ENCODE results near the gene INPP5K. TPM values are rescaled to one million over a fixed set of nuclear protein-coding genes. Genes with fewer than 3 reads are reported as not detected.

Gene INPP5K
- total and polyA plus RNA-seq, 10 donors, result 22.3 to 107 (median 51.4) TPM

GRCh38 chr17:1478418-1478817 is 38.0 kb downstream of the INPP5K start:
- H3K27ac ChIP-seq, result no peak overlapping the region
- TF ChIP-seq POLR2A (IDR thresholded peaks at IDR 0.05), result no peak
- no peak for TF ChIP-seq POLR2AphosphoS5 (IDR thresholded peaks at IDR 0.05)
- TF ChIP-seq, protein P1, sequence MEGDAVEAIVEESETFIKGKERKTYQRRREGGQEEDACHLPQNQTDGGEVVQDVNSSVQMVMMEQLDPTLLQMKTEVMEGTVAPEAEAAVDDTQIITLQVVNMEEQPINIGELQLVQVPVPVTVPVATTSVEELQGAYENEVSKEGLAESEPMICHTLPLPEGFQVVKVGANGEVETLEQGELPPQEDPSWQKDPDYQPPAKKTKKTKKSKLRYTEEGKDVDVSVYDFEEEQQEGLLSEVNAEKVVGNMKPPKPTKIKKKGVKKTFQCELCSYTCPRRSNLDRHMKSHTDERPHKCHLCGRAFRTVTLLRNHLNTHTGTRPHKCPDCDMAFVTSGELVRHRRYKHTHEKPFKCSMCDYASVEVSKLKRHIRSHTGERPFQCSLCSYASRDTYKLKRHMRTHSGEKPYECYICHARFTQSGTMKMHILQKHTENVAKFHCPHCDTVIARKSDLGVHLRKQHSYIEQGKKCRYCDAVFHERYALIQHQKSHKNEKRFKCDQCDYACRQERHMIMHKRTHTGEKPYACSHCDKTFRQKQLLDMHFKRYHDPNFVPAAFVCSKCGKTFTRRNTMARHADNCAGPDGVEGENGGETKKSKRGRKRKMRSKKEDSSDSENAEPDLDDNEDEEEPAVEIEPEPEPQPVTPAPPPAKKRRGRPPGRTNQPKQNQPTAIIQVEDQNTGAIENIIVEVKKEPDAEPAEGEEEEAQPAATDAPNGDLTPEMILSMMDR (IDR thresholded peaks at IDR 0.05 in 8 of 11, conservative IDR thresholded peaks at IDR 0.05 in 3 of 11), result no peak
- H3K4me3 ChIP-seq, result no peak overlapping the region
- intact Hi-C loops (cut with DNase I; ENCODE audit: low total_unique reads), result no loop called here
- peaks cover 0 to 97% (median 51%) of the 10 kb centered on the region in 6 donors for H3K36me3 ChIP-seq
- H3K4me1 ChIP-seq, result peaks cover 16 to 50% (median 30%) of the 10 kb centered on the region in 6 donors
- DNase-seq, result no peak
- no peaks in the 10 kb centered on the region for H3K9me3 ChIP-seq
- no peaks in the 10 kb centered on the region for H3K27me3 ChIP-seq (replicated peaks in 1 of 7)
- 77 to 95% (median 93%) methylated on average over 3 to 26 of the region's 26 CpGs for WGBS, 5 donors

DNA sequence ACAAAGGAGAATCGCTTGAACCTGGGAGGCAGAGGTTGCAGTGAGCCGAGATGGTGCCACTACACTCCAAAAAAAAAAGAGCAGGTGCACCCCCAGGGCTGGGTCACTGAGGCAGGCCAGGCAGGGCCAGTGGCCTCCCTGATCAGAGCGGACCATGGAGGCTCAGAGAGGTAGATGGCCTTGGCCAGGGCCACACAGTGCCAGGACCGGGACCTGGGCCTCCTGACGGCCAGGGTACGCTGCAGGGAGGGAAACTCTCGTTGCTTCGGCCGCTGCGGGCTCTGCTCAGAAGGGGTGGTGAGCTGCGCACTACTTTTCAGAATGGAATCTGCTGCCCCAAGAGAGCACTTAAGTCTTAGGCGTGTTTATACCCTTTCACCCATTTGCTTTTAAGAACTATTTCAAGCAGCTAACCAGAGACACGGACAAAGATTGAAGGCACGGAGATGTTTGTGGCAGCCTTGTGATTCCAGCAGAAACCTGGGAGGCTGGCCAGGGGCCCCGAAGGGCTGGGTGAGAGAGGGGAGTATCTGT is 41.0 kb downstream of the INPP5K start:
- intact Hi-C loops (cut with DNase I; ENCODE audit: low total_unique reads), result no loop called here
- no peaks in the 10 kb centered on the region for H3K27me3 ChIP-seq (replicated peaks in 1 of 7)
- H3K9me3 ChIP-seq, result no peaks in the 10 kb centered on the region
- H3K27ac ChIP-seq, result peak overlapping the region in 5 of 8 donors; percentile 17 to 69 (median 48)
- TF ChIP-seq POLR2AphosphoS5 (IDR thresholded peaks at IDR 0.05) (no peak), POLR2A (IDR thresholded peaks at IDR 0.05) (no peak)
- TF ChIP-seq, protein P1 (IDR thresholded peaks at IDR 0.05 in 8 of 11, conservative IDR thresholded peaks at IDR 0.05 in 3 of 11), result no peak
- H3K36me3 ChIP-seq, result peaks cover 0 to 90% (median 46%) of the 10 kb centered on the region in 6 donors
- peaks cover 16 to 73% (median 36%) of the 10 kb centered on the region in 6 donors for H3K4me1 ChIP-seq
- 86 to 92% (median 87%) methylated on average over 15 of the region's 15 CpGs for WGBS, 5 donors
- H3K4me3 ChIP-seq, result peak overlapping the region in 1 of 8 donors; percentile 34
- no peak for DNase-seq

- no peak for DNase-seq
- 58 to 75% (median 68%) methylated on average over 25 to 31 of the region's 31 CpGs for WGBS, 5 donors
- Histone ChIP-seq H3K4me1 (peaks cover 16 to 78% (median 39%) of the 10 kb centered on the region in 6 donors), H3K36me3 (peaks cover 0 to 90% (median 44%) of the 10 kb centered on the region in 6 donors), H3K27ac (peak overlapping the region in 6 of 8 donors; percentile 17 to 69 (median 42)), H3K9me3 (no peaks in the 10 kb centered on the region), H3K27me3 (replicated peaks in 1 of 7) (no peaks in the 10 kb centered on the region), H3K4me3 (peak overlapping the region in 1 of 8 donors; percentile 34)
- intact Hi-C loops (cut with DNase I; ENCODE audit: low total_unique reads), result no loop called here
- TF ChIP-seq POLR2AphosphoS5 (IDR thresholded peaks at IDR 0.05), result peak; percentile 35 to 59 (median 48)
- TF ChIP-seq, protein P1 (IDR thresholded peaks at IDR 0.05 in 8 of 11, conservative IDR thresholded peaks at IDR 0.05 in 3 of 11), result no peak
- no peak for TF ChIP-seq POLR2A (IDR thresholded peaks at IDR 0.05)
These were observed 41.8 kb downstream of the INPP5K start for GRCh38 chr17:1474402-1475189.

- intact Hi-C loops (cut with DNase I; ENCODE audit: low total_unique reads), result no loop called here
- TF ChIP-seq POLR2AphosphoS5 (IDR thresholded peaks at IDR 0.05), result peak in 2 of 3 donors; percentile 5 to 16
- TF ChIP-seq, protein P1 (IDR thresholded peaks at IDR 0.05 in 8 of 11, conservative IDR thresholded peaks at IDR 0.05 in 3 of 11), result no peak
- TF ChIP-seq POLR2A (IDR thresholded peaks at IDR 0.05), result no peak
- Histone ChIP-seq H3K27ac (peak overlapping the region in 2 of 8 donors; percentile 32 to 69), H3K27me3 (replicated peaks in 1 of 7) (no peaks in the 10 kb centered on the region), H3K9me3 (no peaks in the 10 kb centered on the region), H3K36me3 (peaks cover 0 to 90% (median 43%) of the 10 kb centered on the region in 6 donors), H3K4me3 (no peak overlapping the region), H3K4me1 (peaks cover 16 to 78% (median 39%) of the 10 kb centered on the region in 6 donors)
- WGBS, 5 donors, result 61 to 76% (median 68%) methylated on average over 8 to 10 of the region's 10 CpGs
- DNase-seq, result no peak
These were observed 42.6 kb downstream of the INPP5K start for GRCh38 chr17:1473841-1474240.
